Spleen (tissue), 11 donors: ENCODE results near the gene PIK3R5. TPM values are rescaled to one million over a fixed set of nuclear protein-coding genes. Genes with fewer than 3 reads are reported as not detected.

Experiments used
- DNase-seq: peaks from one replicate; pipeline ENCODE4 v3.0.0-alpha.2; 2020
- H3K27ac ChIP-seq, 8 donors: fragments of 200-600 bp; sonication (generic) in 7 of 8; 1 replicate in 4 of 8; 2 replicates in 4 of 8; pipeline versions ENCODE4 v1.5.0 to v1.8.0; 2016 to 2021; ENCODE audit warnings: inconsistent platforms in 4 of 8, mild to moderate bottlenecking in 4 of 8, moderate library complexity in 1 of 8
- H3K27me3 ChIP-seq, 7 donors: fragments of 200-600 bp; sonication (generic) in 6 of 7; replicated peaks in 1 of 7; 1 replicate in 4 of 7; 2 replicates in 3 of 7; pipeline versions ENCODE4 v1.5.0 to v1.8.0; 2016 to 2021; ENCODE audit warnings: inconsistent platforms in 3 of 7, mild to moderate bottlenecking in 1 of 7
- H3K36me3 ChIP-seq, 6 donors: fragments of 200-600 bp; sonication (generic) in 5 of 6; 1 replicate in 4 of 6; 2 replicates in 2 of 6; pipeline versions ENCODE4 v1.5.0 to v1.8.0; 2016 to 2021; ENCODE audit warnings: inconsistent platforms in 2 of 6
- H3K4me1 ChIP-seq, 6 donors: fragments of 200-600 bp; sonication (generic) in 5 of 6; 1 replicate in 3 of 6; 2 replicates in 3 of 6; pipeline versions ENCODE4 v1.5.0 to v1.8.0; 2016 to 2021; ENCODE audit warnings: inconsistent platforms in 3 of 6
- H3K4me3 ChIP-seq, 8 donors: fragments of 200-600 bp; sonication (generic) in 7 of 8; 1 replicate in 4 of 8; 2 replicates in 4 of 8; pipeline versions ENCODE4 v1.5.0 to v1.8.0; 2016 to 2021; ENCODE audit warnings: inconsistent platforms in 4 of 8, mild to moderate bottlenecking in 4 of 8, moderate library complexity in 2 of 8
- H3K9me3 ChIP-seq, 8 donors: fragments of 200-600 bp; sonication (generic) in 7 of 8; 1 replicate in 4 of 8; 2 replicates in 4 of 8; pipeline versions ENCODE4 v1.5.0 to v1.8.0; 2016 to 2021; ENCODE audit warnings: inconsistent platforms in 4 of 8
- CTCF ChIP-seq, 11 experiments: fragments of 200-600 bp in 7 of 11; fragments of 450-650 bp in 4 of 11; sonication (generic) in 4 of 11; IDR thresholded peaks in 8 of 11; conservative IDR thresholded peaks in 3 of 11; 1 replicate in 7 of 11; 2 replicates in 4 of 11; pipeline versions ENCODE4 v1.4.0 to v1.8.0; 2016 to 2021; ENCODE audit warnings: antibody characterized with exemption in 11 of 11, inconsistent platforms in 4 of 11, mild to moderate bottlenecking in 1 of 11
- POLR2A ChIP-seq, 3 donors: fragments of 450-650 bp; IDR thresholded peaks; one replicate each; pipeline ENCODE4 v1.5.1; 2017; ENCODE audit warnings: antibody characterized with exemption in 3 of 3, mild to moderate bottlenecking in 1 of 3
- POLR2AphosphoS5 ChIP-seq, 3 donors: sonication (generic); formaldehyde crosslinking; IDR thresholded peaks; one replicate each; pipeline ENCODE4 v1.5.1; 2017; ENCODE audit warnings: antibody characterized with exemption in 3 of 3
- WGBS, 5 donors: extraction: QIAGEN DNeasy Blood & Tissue Kit in 3 of 5; methylation state at CpG; one replicate each; pipeline versions ENCODE4 v1.1.5 to v1.1.7; 2013 to 2018; 5-methylcytosine and 5-hydroxymethylcytosine counted together
- intact Hi-C: fragments of 100-400 bp; cut with DNase I; formaldehyde crosslinking; loops from one replicate; pipeline ENCODE4 v1.15.0; 2023; ENCODE audit warnings: low total_unique reads
- polyA plus RNA-seq, 3 donors: library from polyadenylated mRNA; stranded (reverse); fragments of 200-250 nt; gene quantifications; one replicate each; pipeline ENCODE4 v1.2.1, GENCODE V29; 2013
- total RNA-seq, 7 donors: library from RNA; depleted of rRNA in 3 of 7; stranded (reverse); fragments of >200 nt in 3 of 7; fragmentation: NEBNext Ultra II Directional in 4 of 7; extraction: Animal tissue kit (Norgen Biotek cat#: 25700) in 4 of 7; gene quantifications; one replicate each; pipeline versions ENCODE4 v1.1.0 to v1.2.1, GENCODE V29; 2016 to 2021
- donor health status: healthy with polysubstance abuse.
- donor health status: DM: no; HTN: no; CAD: no; lungs with moderate emphysema.
- donor health status: DM: no; HTN: no; CAD: no.
- donor health status: Bipolar disorder and iron deficiency.
- donor health status: healthy.
- donor health status: DM: no; HTN: no; CAD: no.
- donor health status: DM: yes; HTN: yes; CAD: no.

PIK3R5 gene
- total and polyA plus RNA-seq, 10 donors = 8.5 to 110 (median 68.4) TPM

- WGBS, 5 donors = 32 to 66% (median 50%) methylated on average over 7 of the region's 7 CpGs
- intact Hi-C loops = no loop called here
- Histone ChIP-seq H3K36me3 (peaks cover 0 to 39% (median 0%) of the 10 kb centered on the region in 6 donors), H3K4me1 (peaks cover 0 to 85% (median 26%) of the 10 kb centered on the region in 6 donors), H3K4me3 (peak overlapping the region in 1 of 8 donors; percentile 49), H3K27me3 (peaks cover 0 to 5% (median 0%) of the 10 kb centered on the region in 7 donors), H3K9me3 (peaks cover 0 to 22% (median 17%) of the 10 kb centered on the region in 8 donors), H3K27ac (peak overlapping the region in 6 of 8 donors; percentile 24 to 87 (median 78))
- peak in 1 of 3 donors; percentile 5 for TF ChIP-seq POLR2AphosphoS5 (IDR thresholded peaks at IDR 0.05)
- no peak for TF ChIP-seq POLR2A (IDR thresholded peaks at IDR 0.05)
- no peak for TF ChIP-seq CTCF (IDR thresholded peaks at IDR 0.05 in 8 of 11, conservative IDR thresholded peaks at IDR 0.05 in 3 of 11)
- DNase-seq = no peak
Observed at GRCh38 chr17:8916466-8916865, 49.0 kb downstream of the PIK3R5 start.

- peak overlapping the region in 1 of 8 donors; percentile 84 for H3K27ac ChIP-seq
- DNase-seq = no peak
- H3K36me3 ChIP-seq = peaks cover 0 to 58% (median 4%) of the 10 kb centered on the region in 6 donors
- H3K27me3 ChIP-seq = peaks cover 0 to 5% (median 0%) of the 10 kb centered on the region in 7 donors
- no peak for TF ChIP-seq POLR2A (IDR thresholded peaks at IDR 0.05)
- TF ChIP-seq POLR2AphosphoS5 (IDR thresholded peaks at IDR 0.05) = peak in 1 of 3 donors; percentile 15
- no peak overlapping the region for H3K4me3 ChIP-seq
- peaks cover 0 to 22% (median 17%) of the 10 kb centered on the region in 8 donors for H3K9me3 ChIP-seq
- 86 to 91% (median 89%) methylated on average over 7 to 8 of the region's 8 CpGs for WGBS, 5 donors
- H3K4me1 ChIP-seq = peaks cover 0 to 80% (median 29%) of the 10 kb centered on the region in 6 donors
- intact Hi-C loops = no loop called here
Observed at GRCh38 chr17:8914554-8914953, 51.0 kb downstream of the PIK3R5 start.

- H3K9me3 ChIP-seq = peaks cover 0 to 22% (median 16%) of the 10 kb centered on the region in 8 donors
- TF ChIP-seq POLR2A (IDR thresholded peaks at IDR 0.05) = no peak
- TF ChIP-seq CTCF (IDR thresholded peaks at IDR 0.05 in 8 of 11, conservative IDR thresholded peaks at IDR 0.05 in 3 of 11) = no peak
- peak in 2 of 3 donors; percentile 6 to 11 for TF ChIP-seq POLR2AphosphoS5 (IDR thresholded peaks at IDR 0.05)
- intact Hi-C loops = no loop called here
- 81 to 100% (median 87%) methylated on average over 1 to 4 of the region's 4 CpGs for WGBS, 5 donors
- H3K36me3 ChIP-seq = peaks cover 0 to 65% (median 6%) of the 10 kb centered on the region in 6 donors
- peaks cover 0 to 5% (median 0%) of the 10 kb centered on the region in 7 donors for H3K27me3 ChIP-seq
- H3K4me1 ChIP-seq = peaks cover 0 to 73% (median 29%) of the 10 kb centered on the region in 6 donors
- no peak overlapping the region for H3K27ac ChIP-seq
- DNase-seq = no peak
- H3K4me3 ChIP-seq = no peak overlapping the region
Observed at GRCh38 chr17:8913879-8914278, 51.6 kb downstream of the PIK3R5 start.

- peaks cover 0 to 15% (median 8%) of the 10 kb centered on the region in 8 donors for H3K9me3 ChIP-seq
- no peak overlapping the region for H3K4me3 ChIP-seq
- intact Hi-C loops = no loop called here
- no peak for DNase-seq
- 88 to 97% (median 95%) methylated on average over 6 of the region's 6 CpGs for WGBS, 5 donors
- peaks cover 0 to 5% (median 0%) of the 10 kb centered on the region in 7 donors for H3K27me3 ChIP-seq
- H3K36me3 ChIP-seq = peaks cover 0 to 73% (median 7%) of the 10 kb centered on the region in 6 donors
- peaks cover 0 to 73% (median 29%) of the 10 kb centered on the region in 6 donors for H3K4me1 ChIP-seq
- TF ChIP-seq CTCF (IDR thresholded peaks at IDR 0.05 in 8 of 11, conservative IDR thresholded peaks at IDR 0.05 in 3 of 11) = no peak
- H3K27ac ChIP-seq = peak overlapping the region in 1 of 8 donors; percentile 17
Observed at GRCh38 chr17:8913091-8913490, 52.4 kb downstream of the PIK3R5 start.
